PC-9 (cell line): ENCODE measurements around the gene CHST11. TPM values are rescaled to one million over a fixed set of nuclear protein-coding genes. Genes with fewer than 3 reads are reported as not detected.
A peak's percentile ranks its signal among the peaks of the same experiment; 100 is the strongest.

Experiments
- BruUV-seq: library from RNA; stranded (reverse); fragments of 400-500 nt; replicated peaks from 2 replicates; lab custom pipeline; 2021; lab: Mats Ljungman, UMichigan
- CTCF ChIA-PET: fragments of 300-600 bp; sonication (Branson Sonifier 250); formaldehyde crosslinking; loops from one replicate; lab custom pipeline; 2022; ENCODE audit warnings: antibody characterized with exemption; lab: Charles Lee
- POLR2A ChIA-PET: fragments of 300-600 bp; sonication (Branson Sonifier 250); formaldehyde crosslinking; loops from one replicate; lab custom pipeline; 2022; ENCODE audit warnings: antibody characterized with exemption; ENCODE audit not compliant: unreplicated experiment; lab: Charles Lee
- DNase-seq, 2 experiments: peaks; one replicate each; pipeline versions ENCODE4 v3.0.0 to v3.0.0-alpha.2; 2015 to 2022; ENCODE audit warnings: mixed read lengths in 1 of 2
- H2AFZ ChIP-seq: fragments of 200-600 bp; sonication (generic); 2 replicates; pipeline ENCODE4 v1.8.1; 2017; ENCODE audit warnings: antibody characterized with exemption
- H3F3A ChIP-seq: fragments of 200-600 bp; sonication (generic); 2 replicates; pipeline ENCODE4 v1.8.1; 2017; ENCODE audit warnings: antibody characterized with exemption, mild to moderate bottlenecking, low read depth; ENCODE audit not compliant: insufficient read depth
- H3K27ac ChIP-seq: fragments of 200-600 bp; sonication (generic); 2 replicates; pipeline ENCODE4 v1.6.1; 2016; ENCODE audit warnings: mixed run types
- H3K27me3 ChIP-seq: fragments of 200-600 bp; sonication (generic); 2 replicates; pipeline ENCODE4 v1.6.1; 2016; ENCODE audit warnings: low read depth, mixed run types; ENCODE audit not compliant: insufficient read depth
- H3K36me3 ChIP-seq: fragments of 200-600 bp; sonication (generic); 2 replicates; pipeline ENCODE4 v1.6.1; 2016; ENCODE audit warnings: low read depth, mixed run types
- H3K4me1 ChIP-seq: fragments of 200-600 bp; sonication (generic); replicated peaks from 2 replicates; pipeline ENCODE4 v1.6.1; 2016; ENCODE audit warnings: mixed run types; ENCODE audit not compliant: insufficient read depth
- H3K4me2 ChIP-seq: fragments of 200-600 bp; sonication (generic); 2 replicates; pipeline ENCODE4 v1.6.1; 2017; ENCODE audit warnings: mixed run types
- H3K4me3 ChIP-seq: fragments of 200-600 bp; sonication (generic); 2 replicates; pipeline ENCODE4 v1.6.1; 2016; ENCODE audit warnings: mixed run types
- H3K79me2 ChIP-seq: fragments of 200-600 bp; sonication (generic); 2 replicates; pipeline ENCODE4 v1.6.1; 2017; ENCODE audit warnings: low read depth, mixed run types
- H3K9me2 ChIP-seq: fragments of 200-600 bp; sonication (generic); 2 replicates; pipeline ENCODE4 v1.8.1; 2017; ENCODE audit warnings: mild to moderate bottlenecking; ENCODE audit not compliant: insufficient read depth
- H3K9me3 ChIP-seq: fragments of 200-600 bp; sonication (generic); 2 replicates; pipeline ENCODE4 v1.8.1; 2016; ENCODE audit warnings: low read depth; ENCODE audit not compliant: insufficient read depth
- H4K20me1 ChIP-seq: fragments of 200-600 bp; sonication (generic); 2 replicates; pipeline ENCODE4 v1.8.1; 2017; ENCODE audit not compliant: insufficient read depth
- EZH2 ChIP-seq: fragments of 200-600 bp; sonication (generic); IDR thresholded peaks from 2 replicates; pipeline ENCODE4 v1.8.0; 2017; ENCODE audit warnings: antibody characterized with exemption, low read depth
- intact Hi-C: fragments of 100-400 bp; cut with micrococcal nuclease; formaldehyde crosslinking; loops from one replicate; pipeline ENCODE4 v1.10.0; 2022; ENCODE audit not compliant: unreplicated experiment
- total RNA-seq: library from RNA; stranded (reverse); gene quantifications from 2 replicates; pipeline ENCODE4 v1.2.3, GENCODE V29; 2021
- TF ChIP-seq, protein P1 (sequence below): fragments of 200-600 bp; sonication (generic); conservative IDR thresholded peaks from 2 replicates; pipeline ENCODE4 v1.6.1; 2017; ENCODE audit warnings: mixed run types, antibody characterized with exemption, mild to moderate bottlenecking, moderate library complexity

The CHST11 gene
- total RNA-seq, 1 experiment from 2014 or later = 39.9 TPM

DNA sequence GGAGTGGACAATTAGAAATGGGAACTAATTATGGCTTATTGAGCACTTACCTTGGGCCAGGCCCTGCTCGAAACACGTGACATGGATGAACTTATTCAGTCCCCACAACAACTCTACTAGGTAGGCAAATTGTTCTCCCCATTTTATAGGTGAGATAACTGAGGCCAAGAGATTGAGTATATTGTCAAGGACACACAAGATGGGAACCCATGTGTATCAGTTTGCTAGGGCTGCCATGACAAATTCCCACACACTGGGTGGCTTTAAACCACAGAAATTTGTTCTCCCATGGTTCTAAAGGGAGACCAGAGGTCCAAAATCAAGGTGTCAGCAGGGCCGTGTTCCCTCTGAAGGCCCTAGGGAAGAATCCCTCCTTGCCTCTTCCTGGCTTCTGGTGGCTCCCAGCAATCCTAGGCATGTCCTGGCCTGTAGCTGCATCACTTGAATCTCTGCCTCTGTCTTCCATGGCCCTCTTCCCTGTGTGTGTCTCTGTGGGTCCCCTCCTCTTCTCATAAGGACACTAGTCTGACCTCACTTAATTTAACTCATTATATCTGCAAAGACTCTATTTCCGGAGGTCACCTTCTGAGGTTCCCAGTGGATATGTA is 128.8 kb downstream of the CHST11 start:
- Histone ChIP-seq H3K4me3 (no peak overlapping the region), H3K4me1 (peaks cover 55% of the 10 kb centered on the region), H3K36me3 (no peaks in the 10 kb centered on the region), H3K27me3 (no peaks in the 10 kb centered on the region), H3K9me2 (no peaks in the 10 kb centered on the region), H4K20me1 (no peaks in the 10 kb centered on the region), H3K27ac (peak overlapping the region; percentile 91), H3K4me2 (peak overlapping the region; percentile 75; the same call in 1 of the 2 replicates), H3K79me2 (peaks cover 83% of the 10 kb centered on the region), H3F3A (peaks cover 56% of the 10 kb centered on the region), H3K9me3 (no peaks in the 10 kb centered on the region), H2AFZ (no peak overlapping the region)
- POLR2A ChIA-PET = no interaction called here
- BruUV-seq = no TSS peak
- CTCF ChIA-PET = no interaction called here
- no peak for DNase-seq
- TF ChIP-seq EZH2 = no peak
- TF ChIP-seq, protein P1, sequence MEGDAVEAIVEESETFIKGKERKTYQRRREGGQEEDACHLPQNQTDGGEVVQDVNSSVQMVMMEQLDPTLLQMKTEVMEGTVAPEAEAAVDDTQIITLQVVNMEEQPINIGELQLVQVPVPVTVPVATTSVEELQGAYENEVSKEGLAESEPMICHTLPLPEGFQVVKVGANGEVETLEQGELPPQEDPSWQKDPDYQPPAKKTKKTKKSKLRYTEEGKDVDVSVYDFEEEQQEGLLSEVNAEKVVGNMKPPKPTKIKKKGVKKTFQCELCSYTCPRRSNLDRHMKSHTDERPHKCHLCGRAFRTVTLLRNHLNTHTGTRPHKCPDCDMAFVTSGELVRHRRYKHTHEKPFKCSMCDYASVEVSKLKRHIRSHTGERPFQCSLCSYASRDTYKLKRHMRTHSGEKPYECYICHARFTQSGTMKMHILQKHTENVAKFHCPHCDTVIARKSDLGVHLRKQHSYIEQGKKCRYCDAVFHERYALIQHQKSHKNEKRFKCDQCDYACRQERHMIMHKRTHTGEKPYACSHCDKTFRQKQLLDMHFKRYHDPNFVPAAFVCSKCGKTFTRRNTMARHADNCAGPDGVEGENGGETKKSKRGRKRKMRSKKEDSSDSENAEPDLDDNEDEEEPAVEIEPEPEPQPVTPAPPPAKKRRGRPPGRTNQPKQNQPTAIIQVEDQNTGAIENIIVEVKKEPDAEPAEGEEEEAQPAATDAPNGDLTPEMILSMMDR = no peak
- intact Hi-C loops = loop anchor here (5.0 kb wide), 3 partner anchors 167 to 292 kb away; no protein-coding TSS in a partner anchor

DNA sequence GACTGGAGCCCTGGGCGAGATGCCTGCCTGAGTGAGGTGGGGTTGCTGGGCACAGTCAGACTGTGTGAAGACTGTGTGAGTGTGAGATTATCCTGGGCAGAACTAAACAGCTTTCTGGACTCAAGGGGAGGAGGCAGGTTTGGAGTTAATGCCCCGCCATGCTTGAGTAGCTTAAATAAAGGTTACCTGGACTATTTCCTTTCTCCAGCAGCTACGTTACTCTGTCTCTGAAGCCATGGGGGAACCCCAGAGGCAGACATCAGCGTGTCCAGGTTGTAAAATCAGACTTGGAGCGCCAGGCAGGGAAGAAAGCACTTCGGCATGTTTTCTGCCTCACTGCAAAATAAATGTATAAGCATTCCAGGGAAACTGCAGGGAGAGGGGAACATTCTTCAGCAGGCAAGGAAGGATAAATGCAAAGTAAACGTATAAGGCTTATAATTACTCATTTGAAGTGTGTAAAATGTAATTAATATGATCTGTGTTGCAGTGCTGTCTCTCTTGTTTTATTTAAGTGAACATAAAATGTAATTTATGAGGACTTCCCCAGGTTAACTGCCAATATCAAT is 129.7 kb downstream of the CHST11 start:
- peaks cover 64% of the 10 kb centered on the region for H3K4me1 ChIP-seq

More for the DNA sequence above, 129.7 kb downstream of the CHST11 start:
- peak overlapping the region; percentile 75 for H3K4me2 ChIP-seq
- H3K27ac ChIP-seq = peak overlapping the region; percentile 91
- ChIA-PET POLR2A (interaction anchor here (0.6 kb wide), 1 partner anchor 178 kb away, joined by 3 read pairs; no protein-coding TSS in a partner anchor), CTCF (interaction anchor here (0.6 kb wide), 1 partner anchor 25 kb away, joined by 6 read pairs; no protein-coding TSS in a partner anchor)
- H3K9me3 ChIP-seq = no peaks in the 10 kb centered on the region
- H3K27me3 ChIP-seq = no peaks in the 10 kb centered on the region
- H3F3A ChIP-seq = peaks cover 56% of the 10 kb centered on the region
- H3K4me3 ChIP-seq = no peak overlapping the region
- H3K9me2 ChIP-seq = no peaks in the 10 kb centered on the region
- no TSS peak for BruUV-seq
- intact Hi-C loops = loop anchor here (5.0 kb wide), 3 partner anchors 166 to 291 kb away; no protein-coding TSS in a partner anchor
- no peak for DNase-seq
- H3K79me2 ChIP-seq = peaks cover 83% of the 10 kb centered on the region
- no peaks in the 10 kb centered on the region for H4K20me1 ChIP-seq
- no peak overlapping the region for H2AFZ ChIP-seq
- no peaks in the 10 kb centered on the region for H3K36me3 ChIP-seq
- no peak for TF ChIP-seq EZH2
- TF ChIP-seq, protein P1 = no peak
